Measurements from ENCODE around the gene NCBP3. TPM values are rescaled to one million over a fixed set of nuclear protein-coding genes. Genes with fewer than 3 reads are reported as not detected.

Gene NCBP3
- total and polyA plus RNA-seq, 2 of the 8 experiments (the other 6 are each of a cell fraction or from before 2014, with no cell fraction given): 19.6 to 46.1 TPM

DNA sequence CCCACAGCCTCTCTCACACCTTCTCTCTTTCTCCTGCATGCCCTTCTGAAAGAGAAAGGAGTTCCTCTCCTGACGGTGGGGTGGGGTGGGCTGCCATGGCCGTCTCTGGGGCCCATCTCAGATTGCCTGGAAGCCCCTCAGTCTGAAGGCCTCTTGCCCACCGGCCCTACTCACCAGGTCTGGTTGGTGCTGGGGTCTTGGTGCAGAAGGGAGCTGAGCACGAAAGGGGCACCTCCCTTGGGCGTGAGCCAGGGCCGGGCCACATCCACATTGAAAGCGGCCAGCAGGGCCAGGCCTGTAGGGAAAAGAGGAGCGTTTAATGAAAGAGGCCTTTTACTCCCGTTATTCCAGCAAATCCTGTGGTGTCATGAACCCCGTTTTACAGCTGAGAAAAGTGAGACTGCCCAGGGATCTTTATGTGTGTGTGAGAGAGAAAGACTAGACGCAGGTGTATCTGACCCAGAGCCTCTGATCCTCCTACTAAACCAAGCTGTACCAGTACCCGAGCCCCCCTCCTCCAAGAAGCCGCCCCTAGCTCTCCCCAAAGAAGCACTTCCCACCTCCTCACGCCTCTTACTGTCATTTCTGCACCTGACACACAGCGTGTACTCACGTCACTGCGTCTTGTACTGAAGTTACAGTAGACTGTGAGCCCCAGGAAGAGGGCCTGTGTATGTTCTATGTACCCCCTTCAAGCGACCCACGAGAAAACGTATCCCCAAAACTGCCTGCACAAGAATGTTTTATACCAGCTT is 68.5 kb downstream of the NCBP3 start:
- H3K23ac ChIP-seq (ENCODE audit: insufficient read length): no peak overlapping the region
- H3K4me2 ChIP-seq (ENCODE audit: insufficient read depth in 1 of 2, low read depth in 2 of 2, low read length in 2 of 2): no peak overlapping the region
- H3K56ac ChIP-seq (replicated peaks; ENCODE audit: insufficient read length, low read depth, low read length): no peak overlapping the region
- ChIA-PET CTCF (ENCODE audit: partially characterized antibody) (interaction anchor here (1.2 to 11.5 kb wide), 4 partner anchors 9 to 95 kb away, joined by 3 to 132 read pairs (median 4); no protein-coding TSS in a partner anchor), POLR2A (ENCODE audit: partially characterized antibody) (interaction anchor here (0.8 to 1.3 kb wide), 2 partner anchors 9 to 113 kb away, joined by 3 read pairs; no protein-coding TSS in a partner anchor)
- no peak overlapping the region for H3K27ac ChIP-seq (ENCODE audit: low read depth, low read length)
- no peaks in the 10 kb centered on the region for H3K4me1 ChIP-seq (replicated peaks in 1 of 4; ENCODE audit: control insufficient read depth in 3 of 4, insufficient read depth in 4 of 4, low read length in 3 of 4)
- H4K91ac ChIP-seq (replicated peaks; ENCODE audit: insufficient read length, low read length): no peak overlapping the region
- no peak overlapping the region for H3K4me3 ChIP-seq (ENCODE audit: extremely low read depth in 1 of 4, insufficient read depth in 2 of 4, low read depth in 3 of 4, low read length in 4 of 4)
- H4K20me1 ChIP-seq (replicated peaks in 1 of 2; ENCODE audit: control insufficient read depth in 1 of 2, insufficient read depth in 2 of 2, low read length in 2 of 2): no peaks in the 10 kb centered on the region
- no peak overlapping the region for H4K5ac ChIP-seq (ENCODE audit: insufficient read length, low read depth, low read length)
- no peaks in the 10 kb centered on the region for H3K9me3 ChIP-seq (ENCODE audit: insufficient read depth in 2 of 2, low read depth in 1 of 2, low read length in 1 of 2)
- FAIRE-seq (no peak), DNase-seq (ENCODE audit: low read depth in 1 of 2, low spot score in 2 of 2) (no peak)
- WGBS, 2 experiments (ENCODE audit: extremely low coverage in 1 of 2, insufficient coverage in 1 of 2, insufficient read length in 1 of 2, insufficient replicate concordance in 2 of 2, low coverage in 1 of 2, low lambda C conversion rate in 2 of 2, missing lambda C conversion rate in 1 of 2): 94% methylated on average over 20 of the region's 20 CpGs; no CpG with 5 or more reads in 1 of the 2 experiments
- no peak overlapping the region; the same call in 1 of the 2 replicates for H4K8ac ChIP-seq (ENCODE audit: extremely low read depth, insufficient read depth, low read length)
- H2BK12ac ChIP-seq (ENCODE audit: low read depth, low read length): no peak overlapping the region
- no peaks in the 10 kb centered on the region for H3K27me3 ChIP-seq (replicated peaks in 1 of 4; ENCODE audit: control insufficient read depth in 3 of 4, extremely low read depth in 1 of 4, insufficient read depth in 3 of 4, low read length in 3 of 4)
- H2BK15ac ChIP-seq (ENCODE audit: low read length): no peak overlapping the region
- no peak overlapping the region for H3K4ac ChIP-seq (replicated peaks; ENCODE audit: insufficient read length, low read depth, low read length)
- no peak overlapping the region for H2AK5ac ChIP-seq (ENCODE audit: low read depth, low read length)
- H3K79me2 ChIP-seq (ENCODE audit: control insufficient read depth in 1 of 2, insufficient read depth in 2 of 2, low read length in 2 of 2): no peaks in the 10 kb centered on the region
- no peaks in the 10 kb centered on the region for H3K36me3 ChIP-seq (ENCODE audit: control insufficient read depth in 2 of 4, insufficient read depth in 4 of 4, low read length in 3 of 4)
- no peak overlapping the region for H3K14ac ChIP-seq (ENCODE audit: insufficient read length)
- no peak overlapping the region for H2AFZ ChIP-seq (ENCODE audit: low read length)
- no peaks in the 10 kb centered on the region for H3K23me2 ChIP-seq (ENCODE audit: low read depth, low read length)
- no peak overlapping the region for H2BK20ac ChIP-seq (ENCODE audit: low read length)
- H3K79me1 ChIP-seq (ENCODE audit: low read depth, low read length): no peaks in the 10 kb centered on the region
- H2BK5ac ChIP-seq (ENCODE audit: low read depth, low read length): no peak overlapping the region
- H2BK120ac ChIP-seq (replicated peaks; ENCODE audit: low read depth, low read length): no peak overlapping the region
- H3K9ac ChIP-seq (replicated peaks in 1 of 4; ENCODE audit: extremely low read depth in 1 of 4, low read depth in 3 of 4, low read length in 3 of 4): no peak overlapping the region
- no peak for TF ChIP-seq JUND (IDR thresholded peaks at IDR 0.05; ENCODE audit: low read length)
- TF ChIP-seq BACH1 (IDR thresholded peaks at IDR 0.05; ENCODE audit: low read length): no peak
- TF ChIP-seq GTF2F1 (IDR thresholded peaks at IDR 0.05; ENCODE audit: borderline replicate concordance, low read depth, low read length): no peak
- no peak for TF ChIP-seq BRCA1 (IDR thresholded peaks at IDR 0.05; ENCODE audit: low read depth, low read length)
- TF ChIP-seq MAX (IDR thresholded peaks at IDR 0.05): no peak
- no peak for TF ChIP-seq CEBPB (IDR thresholded peaks at IDR 0.05; ENCODE audit: low read depth, low read length)
- TF ChIP-seq TCF12 (IDR thresholded peaks at IDR 0.05; ENCODE audit: low read depth, low read length): no peak
- no peak for TF ChIP-seq ZNF274 (IDR thresholded peaks at IDR 0.05; ENCODE audit: borderline replicate concordance, extremely low read depth, low read length)
- TF ChIP-seq KDM5A (IDR thresholded peaks at IDR 0.05; ENCODE audit: low read length): no peak
- no peak for TF ChIP-seq ASH2L (IDR thresholded peaks at IDR 0.05; ENCODE audit: low read length)
- no peak overlapping the region for H3K18ac ChIP-seq (ENCODE audit: extremely low read depth, low read length)
